ENCODE measurements around the gene MPRIP.
"Not testable (repeated sequence)": the region's sequence is repeated elsewhere in the genome, so short reads cannot be mapped to it uniquely, and the experiment has no call there.

Gene MPRIP, protein sequence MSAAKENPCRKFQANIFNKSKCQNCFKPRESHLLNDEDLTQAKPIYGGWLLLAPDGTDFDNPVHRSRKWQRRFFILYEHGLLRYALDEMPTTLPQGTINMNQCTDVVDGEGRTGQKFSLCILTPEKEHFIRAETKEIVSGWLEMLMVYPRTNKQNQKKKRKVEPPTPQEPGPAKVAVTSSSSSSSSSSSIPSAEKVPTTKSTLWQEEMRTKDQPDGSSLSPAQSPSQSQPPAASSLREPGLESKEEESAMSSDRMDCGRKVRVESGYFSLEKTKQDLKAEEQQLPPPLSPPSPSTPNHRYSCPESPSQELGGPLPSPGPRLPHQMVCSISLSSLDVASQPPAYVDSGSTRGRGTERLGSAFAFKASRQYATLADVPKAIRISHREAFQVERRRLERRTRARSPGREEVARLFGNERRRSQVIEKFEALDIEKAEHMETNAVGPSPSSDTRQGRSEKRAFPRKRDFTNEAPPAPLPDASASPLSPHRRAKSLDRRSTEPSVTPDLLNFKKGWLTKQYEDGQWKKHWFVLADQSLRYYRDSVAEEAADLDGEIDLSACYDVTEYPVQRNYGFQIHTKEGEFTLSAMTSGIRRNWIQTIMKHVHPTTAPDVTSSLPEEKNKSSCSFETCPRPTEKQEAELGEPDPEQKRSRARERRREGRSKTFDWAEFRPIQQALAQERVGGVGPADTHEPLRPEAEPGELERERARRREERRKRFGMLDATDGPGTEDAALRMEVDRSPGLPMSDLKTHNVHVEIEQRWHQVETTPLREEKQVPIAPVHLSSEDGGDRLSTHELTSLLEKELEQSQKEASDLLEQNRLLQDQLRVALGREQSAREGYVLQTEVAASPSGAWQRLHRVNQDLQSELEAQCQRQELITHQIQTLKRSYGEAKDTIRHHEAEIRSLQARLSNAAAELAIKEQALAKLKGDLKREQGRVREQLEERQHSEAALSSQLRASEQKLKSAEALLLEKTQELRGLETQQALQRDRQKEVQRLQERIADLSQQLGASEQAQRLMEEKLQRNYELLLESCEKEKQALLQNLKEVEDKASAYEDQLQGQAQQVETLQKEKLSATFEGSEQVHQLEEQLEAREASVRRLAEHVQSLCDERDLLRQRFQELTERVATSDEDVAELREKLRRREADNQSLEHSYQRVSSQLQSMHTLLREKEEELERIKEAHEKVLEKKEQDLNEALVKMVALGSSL (N-terminal part only)

DNA sequence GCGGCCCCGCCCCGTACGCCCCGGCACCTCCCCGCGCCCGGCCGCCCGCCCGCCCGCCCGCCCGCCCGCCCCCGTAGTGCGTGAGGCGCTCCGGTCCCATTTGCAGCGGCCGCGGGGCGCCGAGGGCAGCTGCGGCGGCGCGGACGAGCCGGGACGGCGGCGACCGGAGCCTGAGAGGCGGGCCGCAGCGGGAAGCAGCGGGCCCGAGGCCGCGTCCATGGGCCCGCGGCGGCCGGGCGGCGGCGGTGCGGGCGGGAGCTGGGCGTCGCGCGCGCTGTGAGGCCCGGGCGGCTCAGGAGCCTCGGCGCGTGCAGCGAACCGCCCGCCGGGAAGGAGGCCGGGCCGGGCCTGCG is at the start of gene MPRIP:
TSS of gene MPRIP (plus strand) at position 74 of the 353 bp plus-strand sequence. CDS start 392 bp downstream, outside the sequence.
- no peak for DNase-seq (ENCODE audit: low read depth in 2 of 3, low spot score in 2 of 3)

DNA sequence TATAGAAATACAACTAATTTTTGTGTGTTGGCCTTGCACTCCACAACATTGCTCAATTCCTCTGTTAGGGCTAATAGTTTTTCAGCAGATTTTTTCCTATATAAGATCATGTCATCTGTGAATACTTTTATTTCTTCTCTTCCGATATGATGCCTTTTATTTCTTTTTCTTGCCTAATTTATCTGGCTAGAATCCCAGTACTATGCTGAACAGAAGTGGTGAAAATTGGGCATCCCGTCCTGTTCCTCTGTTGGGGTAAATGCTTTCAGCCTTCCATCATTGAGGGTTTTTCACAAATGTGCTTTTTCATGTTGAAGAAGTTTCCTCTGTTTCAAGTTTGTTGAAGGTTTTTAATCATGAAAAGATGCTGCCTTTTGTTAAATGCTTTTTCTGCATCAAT is 47.6 kb upstream of the MPRIP start:
- DNase-seq (ENCODE audit: low read depth in 2 of 3, low spot score in 2 of 3) = no peak

DNA sequence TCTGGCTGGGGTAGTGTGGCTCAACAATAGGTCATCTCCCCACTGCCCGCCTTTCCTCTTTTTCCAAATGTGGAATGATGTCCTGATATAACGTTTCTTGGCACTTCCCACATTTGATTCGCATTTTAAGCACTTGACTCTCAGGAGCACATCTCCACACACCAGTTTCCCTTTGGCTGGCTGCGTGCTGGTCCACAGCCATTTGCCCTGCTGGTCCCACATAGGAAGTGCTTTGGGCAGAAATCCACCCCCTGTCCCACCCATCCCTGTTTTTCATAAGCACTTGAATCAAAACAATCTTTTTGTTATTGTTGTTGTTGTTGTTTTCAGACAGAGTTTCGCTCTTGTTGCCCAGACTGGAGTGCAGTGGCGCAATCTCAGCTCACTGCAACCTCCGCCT is 46.3 kb upstream of the MPRIP start:
- DNase-seq (ENCODE audit: low read depth in 2 of 3, low spot score in 2 of 3) = no peak

DNA sequence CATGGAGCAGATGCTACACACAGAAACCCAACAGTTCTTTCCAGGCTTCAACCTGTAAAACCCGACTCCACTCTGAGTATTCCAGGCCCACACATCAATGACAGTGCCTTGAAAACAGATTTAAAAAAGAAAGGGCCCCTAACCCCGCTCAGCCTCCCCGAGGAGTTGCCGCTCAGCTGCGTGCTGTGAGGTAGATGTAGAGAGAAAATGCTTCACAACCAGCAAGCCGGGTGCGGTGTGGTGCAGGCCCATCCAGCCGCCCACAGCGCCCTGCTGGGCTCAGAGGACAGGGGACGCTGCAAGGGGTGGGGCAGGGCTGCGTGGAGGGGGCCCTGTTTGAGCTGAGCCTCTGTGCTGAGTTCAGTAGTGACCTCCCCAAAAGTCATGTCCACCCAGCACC is 45.5 kb upstream of the MPRIP start:
- not testable (repeated sequence) for DNase-seq (ENCODE audit: low read depth in 2 of 3, low spot score in 2 of 3)

DNA sequence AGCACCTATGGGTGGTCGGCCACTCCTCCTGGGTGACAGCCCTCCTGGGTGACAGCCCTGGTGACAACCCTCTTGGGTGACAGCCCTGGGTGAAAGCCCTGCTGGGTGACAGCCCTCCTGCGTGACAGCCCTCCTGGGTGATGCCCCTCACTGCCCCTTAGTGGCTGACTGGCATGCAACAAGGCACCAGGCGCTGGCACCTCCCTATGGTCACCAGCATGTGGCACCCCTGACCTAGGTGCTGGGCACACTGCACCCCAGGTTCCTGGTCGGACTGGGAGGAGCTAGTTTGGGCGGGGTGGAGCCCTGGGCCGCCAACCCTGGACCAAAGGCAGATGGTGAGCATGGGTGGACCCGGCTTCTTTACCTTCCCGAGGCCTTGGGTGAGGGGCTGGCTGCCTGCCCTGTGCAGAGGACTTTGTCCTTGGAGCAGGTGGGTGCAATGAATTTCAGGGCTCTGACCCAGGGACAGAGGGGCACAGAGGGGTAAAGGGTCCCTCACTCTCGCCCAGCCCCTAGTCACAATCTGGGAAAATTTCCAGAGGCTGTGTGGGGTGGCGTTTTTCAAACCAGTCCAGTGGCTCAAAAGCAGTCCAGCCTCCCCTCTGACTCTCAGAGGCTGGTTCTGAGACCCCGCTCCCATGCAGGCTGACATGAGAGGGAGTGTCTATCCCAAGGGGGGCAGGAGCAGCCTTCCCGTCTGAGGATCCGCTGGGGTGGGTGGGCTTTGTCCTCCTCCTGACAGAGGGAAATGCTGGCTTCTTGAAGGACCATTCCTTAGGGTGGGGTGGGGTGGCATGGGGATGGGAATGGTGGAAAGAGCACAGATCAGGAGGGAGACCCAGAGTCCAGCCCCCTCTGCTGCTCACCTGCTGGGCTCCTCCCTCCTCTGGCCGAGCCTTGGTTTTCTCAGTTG is 44.5 kb upstream of the MPRIP start:
- DNase-seq (ENCODE audit: low read depth in 2 of 3, low spot score in 2 of 3) = peak in 2 of 3 experiments; percentile 48 to 56

DNA sequence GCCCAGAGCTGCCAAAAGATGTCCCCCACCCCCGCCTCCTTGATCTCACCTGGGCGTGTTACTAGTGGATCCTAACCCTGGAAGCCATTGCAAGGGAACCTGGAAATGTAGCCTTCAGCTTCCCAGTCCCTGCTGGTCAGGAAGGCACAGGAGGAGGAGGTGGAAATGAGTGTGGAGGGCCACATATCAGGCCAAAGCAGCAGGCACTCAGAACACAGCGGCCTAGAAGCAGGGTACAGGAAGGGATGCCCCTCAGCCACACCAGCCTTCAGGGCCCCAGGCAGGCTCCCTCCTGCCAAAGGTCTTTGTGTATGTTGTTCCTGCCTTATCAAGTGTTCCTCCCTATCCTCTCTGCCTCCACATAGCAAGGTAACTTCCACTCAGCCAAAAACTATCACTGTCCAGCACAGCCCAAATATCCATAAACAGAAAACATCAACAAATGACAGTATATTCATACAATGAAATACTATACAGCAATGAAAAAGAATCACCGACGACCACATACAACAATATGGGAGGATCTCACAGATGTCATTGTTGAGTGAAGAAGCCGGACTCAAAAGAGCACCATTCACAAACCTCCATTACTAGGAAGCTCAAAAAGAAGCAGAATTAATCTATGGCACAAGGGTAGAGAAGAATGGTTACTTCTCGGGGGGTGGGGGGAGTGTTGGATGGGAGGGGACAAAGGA is 42.2 kb upstream of the MPRIP start:
- DNase-seq (ENCODE audit: low read depth in 2 of 3, low spot score in 2 of 3) = no peak

DNA sequence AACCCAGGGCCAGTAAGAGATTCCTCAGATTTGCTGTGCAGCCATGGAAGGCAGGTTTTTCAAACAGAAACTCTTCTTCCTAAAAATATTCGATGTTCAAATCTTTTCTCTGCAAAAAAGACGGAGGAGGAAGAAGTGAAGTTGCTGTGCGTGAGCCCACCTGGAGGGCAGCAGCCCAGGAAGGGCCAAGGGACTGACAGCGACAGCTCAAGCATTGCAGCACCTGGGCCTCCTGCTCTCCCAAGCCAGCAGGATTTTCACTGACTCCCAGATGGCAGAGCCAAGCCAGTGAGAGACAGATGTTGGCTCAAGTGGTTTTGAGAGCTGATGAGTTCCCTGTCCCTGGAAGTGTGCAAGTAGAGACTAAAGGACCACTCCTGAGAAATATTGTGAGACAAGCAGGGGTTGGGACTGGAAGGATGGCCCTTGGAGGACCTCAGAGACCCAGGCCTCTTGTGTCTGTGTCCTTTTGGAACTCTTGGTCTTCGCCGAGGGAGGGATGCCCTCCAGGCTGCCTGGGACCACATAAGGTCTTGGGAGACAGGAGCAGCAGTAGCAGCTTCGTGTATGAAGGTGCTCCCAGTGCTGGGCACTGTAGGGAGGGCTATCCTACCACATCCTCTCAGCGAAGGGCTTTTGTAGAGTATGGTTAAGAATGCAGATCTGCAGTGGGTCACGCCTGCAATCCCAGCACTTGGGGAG is 41.0 kb upstream of the MPRIP start:
- no peak for DNase-seq (ENCODE audit: low read depth in 2 of 3, low spot score in 2 of 3)

DNA sequence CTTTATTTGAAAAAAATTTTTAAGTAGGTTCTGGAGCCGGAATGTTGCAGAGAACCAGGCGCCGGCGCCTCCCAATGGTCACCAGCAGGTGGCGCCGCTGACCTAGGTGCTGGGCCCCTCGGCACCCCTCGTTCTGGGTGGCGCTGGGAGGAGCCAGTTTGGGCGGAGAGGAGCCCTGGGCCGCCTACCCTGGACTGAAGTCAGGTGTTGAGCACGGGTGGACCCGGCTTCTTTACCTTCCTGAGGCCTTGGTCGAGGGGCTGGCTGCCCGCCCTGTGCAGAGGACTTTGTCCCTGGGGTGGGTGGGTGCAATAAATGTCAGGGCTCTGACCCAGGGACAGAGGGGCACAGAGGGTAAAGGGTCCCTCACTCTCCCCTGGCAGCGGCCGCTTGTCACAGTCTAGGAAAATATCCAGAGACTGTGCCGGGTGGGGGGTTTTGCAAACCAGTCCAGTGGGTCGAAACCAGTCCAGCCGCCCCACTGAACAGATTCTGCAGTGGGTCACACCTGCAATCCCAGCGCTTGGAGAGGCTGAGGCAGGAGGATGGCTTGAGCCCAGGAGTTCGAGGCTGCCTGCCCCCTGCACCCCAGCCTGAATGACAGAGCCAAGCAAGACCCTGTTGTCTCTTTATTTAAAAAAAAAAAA is 40.3 kb upstream of the MPRIP start:
- DNase-seq (ENCODE audit: low read depth in 2 of 3, low spot score in 2 of 3) = peak; percentile 38 to 65 (median 56)

DNA sequence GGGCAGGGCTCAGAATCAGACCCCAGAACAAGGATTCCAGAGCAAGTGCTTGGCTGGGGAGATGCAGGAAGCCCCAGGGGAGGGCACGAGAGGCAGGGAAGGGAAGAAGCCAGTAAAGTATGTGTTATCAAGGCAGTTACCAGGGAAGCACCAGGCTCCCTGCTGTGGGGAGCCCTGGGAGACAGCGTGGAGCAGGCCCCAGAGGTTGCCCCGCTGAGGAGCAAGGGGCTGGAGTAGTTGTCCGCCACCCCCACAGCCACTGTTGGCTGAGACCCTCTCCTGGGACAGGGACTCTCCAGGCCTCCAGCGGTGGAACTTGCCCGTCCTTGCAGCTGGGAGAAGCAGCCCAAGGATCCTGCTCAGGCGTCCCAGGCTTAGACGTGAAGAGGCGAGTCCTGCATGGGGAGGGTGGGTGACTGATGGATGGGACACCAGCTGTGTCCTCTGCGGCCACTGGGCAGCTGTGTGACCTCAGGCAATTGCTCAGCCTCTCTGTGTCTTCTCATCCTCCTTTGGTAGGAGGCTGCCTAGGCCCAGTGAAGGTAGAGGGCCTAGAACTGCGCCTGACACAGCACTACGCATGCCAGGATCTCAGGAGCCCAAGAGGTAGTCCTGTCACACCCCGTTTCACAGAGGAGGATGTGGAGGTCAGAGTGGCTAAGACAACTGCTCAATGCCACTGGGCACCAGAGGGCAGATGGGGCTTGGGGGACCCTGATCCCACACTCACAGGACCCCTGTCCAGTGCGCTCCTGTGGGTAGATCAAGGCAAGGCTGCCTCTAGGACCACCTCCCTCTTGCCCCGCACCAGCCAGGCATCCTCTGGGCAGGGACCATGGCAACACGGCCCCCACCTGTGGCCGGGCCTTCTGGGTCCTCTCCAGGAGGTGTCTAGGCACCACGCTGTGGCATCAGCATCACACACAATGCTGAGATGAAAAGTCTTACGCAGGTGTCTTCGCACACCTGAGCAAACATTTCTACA is 39.2 kb upstream of the MPRIP start:
- not testable (repeated sequence) for DNase-seq (ENCODE audit: low read depth in 2 of 3, low spot score in 2 of 3)

DNA sequence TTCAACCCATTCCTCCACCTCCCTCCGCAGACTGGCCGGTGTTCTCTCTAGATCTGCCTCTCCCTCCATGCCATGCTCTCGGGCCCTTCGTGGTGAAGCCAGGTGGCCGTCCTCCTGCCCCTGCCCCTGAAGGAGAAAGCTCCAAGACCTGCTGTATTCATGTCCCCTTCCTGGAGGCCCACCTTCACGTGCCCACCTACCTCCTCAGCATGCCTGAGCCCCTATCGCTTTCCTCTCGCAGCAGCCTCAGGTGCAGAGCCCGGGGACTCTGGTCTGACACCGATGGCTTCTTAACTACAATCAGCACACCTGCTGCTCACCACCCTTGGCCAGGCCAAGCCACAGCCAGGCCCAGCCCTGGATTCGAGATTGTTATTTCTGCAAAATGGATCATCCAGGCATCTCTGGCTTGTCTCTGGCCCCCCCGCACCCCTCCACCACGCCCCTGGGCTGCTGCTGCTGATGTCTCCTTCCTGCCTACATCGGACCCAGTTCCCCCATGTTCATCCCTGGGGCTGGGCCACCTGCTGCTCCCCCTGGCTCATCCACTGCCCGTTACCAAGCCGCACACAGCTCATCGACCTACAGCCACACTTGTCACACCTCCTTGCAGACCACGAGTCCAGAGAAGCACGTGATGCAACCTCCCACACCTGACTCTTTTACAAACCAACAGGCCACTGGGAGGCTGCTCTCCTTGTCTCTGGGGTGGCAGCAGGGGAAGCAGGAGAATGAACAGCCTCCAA is 37.8 kb upstream of the MPRIP start:
- no peak for DNase-seq (ENCODE audit: low read depth in 2 of 3, low spot score in 2 of 3)

DNA sequence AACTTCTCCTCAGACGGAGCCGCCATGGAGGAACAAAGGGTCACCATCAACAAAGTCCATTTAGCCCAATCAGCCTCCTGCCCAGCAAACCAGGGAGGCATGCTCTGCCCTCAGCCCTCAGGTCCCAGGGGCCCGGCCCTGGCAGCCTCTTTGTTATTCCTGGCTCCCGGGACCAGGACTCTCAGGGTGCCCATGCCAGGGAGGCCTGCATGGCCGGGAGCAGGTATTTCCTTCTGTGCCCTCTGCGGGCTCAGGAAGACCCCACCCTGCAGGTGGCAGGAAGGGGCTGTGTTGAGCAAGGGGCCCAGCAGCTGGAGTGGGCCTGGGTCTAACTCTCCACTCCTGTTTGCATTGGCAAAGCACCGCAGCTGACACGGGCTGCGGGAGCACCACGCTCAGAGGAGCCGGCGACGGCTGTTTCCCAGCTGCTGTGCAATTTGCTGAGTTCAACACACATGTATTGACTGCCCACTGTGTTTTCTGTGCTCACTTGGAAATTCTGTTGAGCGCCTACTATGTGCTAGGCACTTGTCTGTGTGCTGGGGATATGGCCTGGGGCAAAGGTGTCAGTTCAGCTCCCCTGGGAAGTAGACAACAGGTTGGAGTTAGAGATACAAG is 37.2 kb upstream of the MPRIP start:
- DNase-seq (ENCODE audit: low read depth in 2 of 3, low spot score in 2 of 3) = not testable (repeated sequence)

DNA sequence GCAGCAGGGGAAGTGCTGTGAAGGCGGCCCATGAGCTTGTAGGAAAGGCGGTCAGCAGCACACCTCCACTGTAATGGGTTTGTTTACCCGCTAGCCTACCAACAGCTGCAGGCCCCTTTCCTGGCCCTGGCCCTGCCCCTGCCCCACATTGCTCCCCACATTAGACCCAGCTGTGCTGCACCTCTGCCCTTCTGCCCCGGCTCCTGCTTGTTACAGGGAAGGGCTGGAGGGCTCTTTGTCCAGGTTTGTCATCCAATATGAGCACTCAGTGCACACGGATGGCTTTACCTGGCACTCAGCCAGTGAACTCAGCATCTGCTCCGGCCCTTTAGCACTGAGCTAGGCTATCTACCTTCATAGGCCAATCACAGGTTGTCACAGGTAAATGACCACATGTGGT is 34.4 kb upstream of the MPRIP start:
- DNase-seq (ENCODE audit: low read depth in 2 of 3, low spot score in 2 of 3) = not testable (repeated sequence)

DNA sequence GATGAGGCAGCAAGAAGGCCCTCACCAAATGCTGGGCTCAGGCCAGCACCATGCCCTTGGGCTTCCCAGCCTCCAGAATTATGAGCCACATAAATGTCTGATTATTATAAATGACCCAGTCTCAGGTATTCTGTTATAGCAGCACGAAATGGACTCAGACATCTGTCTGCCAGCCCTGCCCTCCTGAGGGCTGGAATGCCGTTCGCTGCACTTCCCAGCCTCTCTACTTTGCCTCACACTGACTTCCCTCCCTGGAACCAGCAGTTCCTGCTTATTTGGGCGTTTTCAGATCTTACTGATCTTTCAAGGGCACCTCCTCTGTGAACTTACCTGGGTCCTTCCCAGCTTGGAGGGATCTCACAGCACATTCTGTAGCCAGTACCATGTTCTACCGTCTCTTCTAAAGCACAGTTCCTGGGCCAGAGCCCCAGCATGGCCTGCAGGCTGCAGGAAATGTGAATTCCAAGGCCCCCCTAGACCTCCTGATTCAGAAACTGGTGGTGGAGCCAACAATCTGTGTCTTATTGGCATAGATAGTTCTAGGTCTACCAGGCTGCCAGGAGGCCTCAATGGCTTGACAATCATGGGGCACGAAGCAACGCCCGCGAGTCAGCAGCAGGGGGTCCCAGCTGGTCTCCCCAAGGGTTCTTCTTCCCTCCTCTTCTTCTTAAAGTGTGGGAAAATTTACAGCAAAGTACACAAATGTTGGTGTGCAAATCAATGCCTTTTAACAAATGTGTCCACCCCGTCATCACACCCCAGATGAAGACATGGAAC is 33.4 kb upstream of the MPRIP start:
- not testable (repeated sequence) for DNase-seq (ENCODE audit: low read depth in 2 of 3, low spot score in 2 of 3)

DNA sequence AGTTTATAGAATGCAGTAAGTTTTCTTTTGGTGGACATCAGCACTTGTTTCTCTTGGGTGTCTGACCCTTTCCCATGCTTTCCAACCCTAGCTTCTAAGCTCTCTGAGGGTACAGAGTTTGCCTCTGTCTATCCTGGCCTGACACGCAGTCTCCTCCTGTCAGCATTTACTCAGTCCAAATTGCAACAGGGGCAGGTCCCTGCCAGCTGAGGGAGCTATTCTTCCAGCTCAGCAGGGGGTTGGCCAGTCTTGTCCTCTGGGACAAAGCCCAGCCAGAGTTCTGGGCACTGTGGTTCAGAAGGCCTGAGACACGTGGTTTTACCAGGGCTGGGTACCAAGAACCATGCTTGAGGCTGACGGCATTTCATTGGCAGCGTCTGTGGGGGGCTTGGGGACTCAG is 32.3 kb upstream of the MPRIP start:
- DNase-seq (ENCODE audit: low read depth in 2 of 3, low spot score in 2 of 3) = not testable (repeated sequence)

DNA sequence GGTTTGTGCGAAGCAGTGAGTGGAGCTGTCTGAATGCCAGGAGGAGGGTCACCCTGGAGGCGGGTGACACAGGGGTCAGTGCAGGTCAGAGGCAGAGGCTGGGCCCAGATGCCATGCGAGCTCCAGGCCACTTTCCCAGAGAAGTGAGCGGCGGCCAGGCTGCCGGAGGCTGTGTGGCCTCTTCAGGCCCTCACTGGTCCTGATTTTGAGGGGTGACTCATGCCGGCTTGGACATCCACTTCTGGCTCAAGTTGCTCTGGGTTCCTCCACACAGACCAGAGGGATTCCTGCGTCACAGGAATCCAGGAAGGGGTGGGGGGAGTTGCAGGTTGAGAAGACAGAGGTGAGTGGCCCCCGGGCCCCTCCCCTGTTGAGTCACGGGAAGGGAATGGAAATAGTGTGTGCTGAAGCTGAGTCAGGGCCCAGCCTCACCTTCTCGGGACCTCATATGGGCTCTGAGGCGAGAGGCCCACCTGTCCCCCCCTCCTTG is 31.7 kb upstream of the MPRIP start:
- DNase-seq (ENCODE audit: low read depth in 2 of 3, low spot score in 2 of 3) = not testable (repeated sequence)

Measured in activated CD8-positive, alpha-beta memory T cell treated with anti-CD3 and anti-CD28 coated beads for 48 hours (primary cell).